A549 treated with CpdA at 1 μM for 4 hours (cell line): ENCODE data around the gene CD300LB. TPM values are rescaled to one million over a fixed set of nuclear protein-coding genes. Genes with fewer than 3 reads are reported as not detected.

ENCODE experiments used
- total RNA-seq: library from RNA; stranded (reverse); fragments of 200-300 nt; extraction: Qiagen RNA extraction; gene quantifications from 5 replicates; pipeline ENCODE4 v1.2.3, GENCODE V29; 2022; ENCODE audit warnings: low read depth

Gene CD300LB
- 0.06 to 0.22 TPM (median 0.09 TPM) in 3 of 5 replicates, not detected in the others for total RNA-seq

DNA sequence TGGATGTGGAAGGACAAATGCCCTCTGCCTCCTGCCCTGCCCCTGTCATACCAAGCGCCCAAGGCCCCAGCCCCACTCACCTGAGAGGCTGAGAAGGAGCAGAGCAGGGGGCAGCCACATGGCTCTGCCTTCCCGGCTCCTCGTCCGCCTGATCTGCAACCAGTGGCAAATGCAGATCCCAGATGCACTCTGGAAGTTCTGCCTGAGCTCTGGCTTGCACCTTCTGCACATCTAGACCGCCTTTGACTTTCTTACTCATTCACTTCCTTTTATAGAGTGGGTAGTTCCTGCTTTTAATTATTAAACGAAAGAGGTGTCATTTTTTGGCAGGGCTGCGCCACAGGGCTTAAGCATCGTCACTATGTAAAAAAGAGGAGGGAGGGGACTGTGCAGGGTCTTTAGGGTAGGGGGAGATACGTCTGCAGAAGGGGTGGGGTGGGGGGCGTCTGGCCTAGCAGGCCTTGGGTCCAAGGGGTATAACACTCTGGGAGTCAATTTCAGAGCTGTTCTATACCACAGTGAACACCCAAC lies at the start of gene CD300LB:
TSS of gene CD300LB (minus strand) at position 245 of the 531 bp plus-strand sequence. CDS start at position 120, 125 bp downstream.

DNA sequence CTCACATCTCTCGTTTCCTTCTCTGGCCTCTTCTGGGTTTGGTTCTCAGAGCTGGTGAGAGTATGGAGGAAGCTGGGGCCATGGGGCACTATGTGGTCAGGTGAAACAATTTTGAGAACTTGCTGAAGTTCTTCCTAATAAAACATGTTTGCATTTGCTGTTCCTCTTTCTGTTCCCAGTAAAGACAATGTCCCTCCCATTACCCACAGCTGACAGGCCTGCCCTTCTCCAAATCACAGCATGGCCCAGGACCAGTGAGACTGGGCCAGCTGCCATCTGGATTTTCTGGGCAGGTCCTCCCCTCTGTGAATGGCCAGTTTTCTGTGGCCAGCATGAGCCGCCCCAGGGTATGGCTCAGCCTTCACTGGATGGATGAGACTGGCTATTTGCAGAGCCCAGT lies 36.1 kb upstream of the CD300LB start, which contains the start of gene CD300H:
TSS of gene CD300H (minus strand) at position 113 of the 400 bp plus-strand sequence.

DNA sequence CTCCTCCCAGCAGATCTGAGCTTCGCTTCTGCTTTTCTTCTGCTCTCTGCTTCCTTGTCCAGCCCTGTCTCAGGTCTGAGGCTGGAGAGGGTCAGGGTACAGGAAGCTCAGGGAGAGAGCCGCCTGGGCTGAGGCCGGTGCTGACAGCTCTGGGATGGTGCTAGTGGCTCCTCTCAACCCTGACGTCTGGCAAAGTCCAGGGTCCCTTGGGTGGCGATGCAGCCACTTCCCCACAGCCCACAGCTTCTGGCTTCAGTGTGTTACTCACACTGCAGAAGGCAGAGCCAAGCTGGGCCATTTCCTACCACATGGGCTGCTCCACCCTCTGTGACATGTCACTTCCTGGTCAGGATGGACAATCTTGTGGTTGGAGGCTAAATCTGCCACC lies 14.6 kb upstream of the CD300LB start, which contains the start of gene CD300C:
TSS of gene CD300C (minus strand) at position 273 of the 388 bp plus-strand sequence. CDS start 333 bp downstream, outside the sequence.

Other genes starting within 250 kb of the CD300LB start
- 0.01 to 0.05 TPM in 2 of 5 replicates, not detected in the others for gene KIF19, start 205.2 kb downstream of the CD300LB start, total RNA-seq
- gene BTBD17, start 169.6 kb downstream of the CD300LB start, total RNA-seq, result not detected in 5 replicates
- gene GPR142, start 164.0 kb downstream of the CD300LB start, total RNA-seq, result 0.03 TPM in 1 of 5 replicates, not detected in the others
- 56.4 to 90.7 TPM (median 82.3 TPM) in 5 replicates for gene GPRC5C, start 99.4 kb downstream of the CD300LB start, total RNA-seq
- gene CD300A, start 64.8 kb downstream of the CD300LB start, total RNA-seq, result 0.05 TPM in 1 of 5 replicates, not detected in the others
- 0.09 to 0.49 TPM (median 0.27 TPM) in 4 of 5 replicates, not detected in the other for gene CD300C, start 14.6 kb upstream of the CD300LB start, total RNA-seq
- 0.45 to 0.78 TPM (median 0.63 TPM) in 4 of 5 replicates, not detected in the other for gene CD300H, start 36.0 kb upstream of the CD300LB start, total RNA-seq
- not detected in 5 replicates for gene CD300LD, start 60.8 kb upstream of the CD300LB start, total RNA-seq
- not detected in 5 replicates for gene CD300E, start 92.3 kb upstream of the CD300LB start, total RNA-seq
- gene CD300LF, start 181.4 kb upstream of the CD300LB start, total RNA-seq, result not detected in 5 replicates
- 1.0 to 1.6 TPM (median 1.1 TPM) in 5 replicates for gene RAB37, start 205.8 kb upstream of the CD300LB start, total RNA-seq
- 31.8 to 50.4 TPM (median 46.4 TPM) in 5 replicates for gene NHERF1, start 217.2 kb upstream of the CD300LB start, total RNA-seq
- 50.8 to 65.8 TPM (median 54.7 TPM) in 5 replicates for gene NAT9, start 244.9 kb upstream of the CD300LB start, total RNA-seq